Measurements from ENCODE around the gene CFAP298.

CFAP298 gene

DNA sequence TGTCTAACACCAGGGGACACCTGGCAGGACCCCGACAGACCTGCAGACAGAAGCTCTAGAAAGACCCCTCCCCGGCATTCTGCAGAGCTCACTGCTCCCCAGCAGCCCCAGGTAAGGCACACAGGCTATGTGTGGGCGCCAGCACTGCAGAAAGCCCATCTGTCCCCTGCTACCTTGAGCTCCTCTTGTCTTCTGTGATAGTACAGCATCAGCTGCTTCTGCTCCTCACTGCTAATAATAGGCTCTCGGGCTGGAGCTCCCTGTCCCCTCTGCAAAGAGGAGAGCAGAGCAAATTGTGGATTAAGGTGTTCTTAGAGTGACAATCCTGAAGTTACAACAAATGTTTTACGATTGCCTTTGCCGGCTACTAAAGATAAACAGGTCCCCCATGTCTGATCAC is 10.1 kb downstream of the CFAP298 start:
- no peak for ATAC-seq

DNA sequence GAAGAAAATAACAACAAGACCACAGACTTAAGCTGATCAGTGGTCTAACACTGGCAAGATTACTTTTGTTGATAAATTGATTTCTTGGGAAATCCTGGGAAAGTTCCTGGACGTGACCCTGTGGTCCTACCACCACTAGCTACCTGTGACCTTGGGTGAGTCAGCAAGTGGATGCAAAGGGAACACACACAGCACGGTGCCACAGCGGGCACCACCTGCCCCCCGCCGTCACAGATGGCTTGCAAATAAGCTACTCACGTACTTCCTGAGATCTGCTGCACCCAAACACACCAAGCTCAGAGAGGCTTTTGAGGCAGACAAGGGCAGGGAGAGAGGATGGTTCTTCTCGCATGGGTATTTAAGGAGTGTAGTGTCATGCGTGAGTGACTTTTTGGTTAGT is 12.7 kb downstream of the CFAP298 start:
- ATAC-seq = no peak

More for the DNA sequence above, 10.1 kb downstream of the CFAP298 start:
- TF ChIP-seq RARB (CRISPR knock-in tag; IDR thresholded peaks at IDR 0.05) = no peak
- no peak for TF ChIP-seq ZFP3 (CRISPR knock-in tag; IDR thresholded peaks at IDR 0.05)
- TF ChIP-seq PPARA (CRISPR knock-in tag; IDR thresholded peaks at IDR 0.05; ENCODE audit: borderline replicate concordance) = no peak
- no peak for TF ChIP-seq ZNF565 (CRISPR knock-in tag; conservative IDR thresholded peaks at IDR 0.05; ENCODE audit: low read depth)
- TF ChIP-seq TCF4 (CRISPR knock-in tag; IDR thresholded peaks at IDR 0.05; ENCODE audit: borderline replicate concordance) = no peak
- TF ChIP-seq ZFP30 (CRISPR knock-in tag; IDR thresholded peaks at IDR 0.05) = no peak
- TF ChIP-seq GLIS3 (CRISPR knock-in tag; IDR thresholded peaks at IDR 0.05) = no peak
- TF ChIP-seq, protein P1, sequence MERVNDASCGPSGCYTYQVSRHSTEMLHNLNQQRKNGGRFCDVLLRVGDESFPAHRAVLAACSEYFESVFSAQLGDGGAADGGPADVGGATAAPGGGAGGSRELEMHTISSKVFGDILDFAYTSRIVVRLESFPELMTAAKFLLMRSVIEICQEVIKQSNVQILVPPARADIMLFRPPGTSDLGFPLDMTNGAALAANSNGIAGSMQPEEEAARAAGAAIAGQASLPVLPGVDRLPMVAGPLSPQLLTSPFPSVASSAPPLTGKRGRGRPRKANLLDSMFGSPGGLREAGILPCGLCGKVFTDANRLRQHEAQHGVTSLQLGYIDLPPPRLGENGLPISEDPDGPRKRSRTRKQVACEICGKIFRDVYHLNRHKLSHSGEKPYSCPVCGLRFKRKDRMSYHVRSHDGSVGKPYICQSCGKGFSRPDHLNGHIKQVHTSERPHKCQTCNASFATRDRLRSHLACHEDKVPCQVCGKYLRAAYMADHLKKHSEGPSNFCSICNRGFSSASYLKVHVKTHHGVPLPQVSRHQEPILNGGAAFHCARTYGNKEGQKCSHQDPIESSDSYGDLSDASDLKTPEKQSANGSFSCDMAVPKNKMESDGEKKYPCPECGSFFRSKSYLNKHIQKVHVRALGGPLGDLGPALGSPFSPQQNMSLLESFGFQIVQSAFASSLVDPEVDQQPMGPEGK (CRISPR knock-in tag; IDR thresholded peaks at IDR 0.05; ENCODE audit: borderline replicate concordance) = no peak
- TF ChIP-seq, protein P2, sequence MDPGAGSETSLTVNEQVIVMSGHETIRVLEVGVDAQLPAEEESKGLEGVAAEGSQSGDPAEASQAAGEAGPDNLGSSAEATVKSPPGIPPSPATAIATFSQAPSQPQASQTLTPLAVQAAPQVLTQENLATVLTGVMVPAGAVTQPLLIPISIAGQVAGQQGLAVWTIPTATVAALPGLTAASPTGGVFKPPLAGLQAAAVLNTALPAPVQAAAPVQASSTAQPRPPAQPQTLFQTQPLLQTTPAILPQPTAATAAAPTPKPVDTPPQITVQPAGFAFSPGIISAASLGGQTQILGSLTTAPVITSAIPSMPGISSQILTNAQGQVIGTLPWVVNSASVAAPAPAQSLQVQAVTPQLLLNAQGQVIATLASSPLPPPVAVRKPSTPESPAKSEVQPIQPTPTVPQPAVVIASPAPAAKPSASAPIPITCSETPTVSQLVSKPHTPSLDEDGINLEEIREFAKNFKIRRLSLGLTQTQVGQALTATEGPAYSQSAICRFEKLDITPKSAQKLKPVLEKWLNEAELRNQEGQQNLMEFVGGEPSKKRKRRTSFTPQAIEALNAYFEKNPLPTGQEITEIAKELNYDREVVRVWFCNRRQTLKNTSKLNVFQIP (CRISPR knock-in tag; IDR thresholded peaks at IDR 0.05; ENCODE audit: borderline replicate concordance, low read depth) = no peak
- TF ChIP-seq OSR1 (CRISPR knock-in tag; IDR thresholded peaks at IDR 0.05) = no peak
- TF ChIP-seq, protein P3, sequence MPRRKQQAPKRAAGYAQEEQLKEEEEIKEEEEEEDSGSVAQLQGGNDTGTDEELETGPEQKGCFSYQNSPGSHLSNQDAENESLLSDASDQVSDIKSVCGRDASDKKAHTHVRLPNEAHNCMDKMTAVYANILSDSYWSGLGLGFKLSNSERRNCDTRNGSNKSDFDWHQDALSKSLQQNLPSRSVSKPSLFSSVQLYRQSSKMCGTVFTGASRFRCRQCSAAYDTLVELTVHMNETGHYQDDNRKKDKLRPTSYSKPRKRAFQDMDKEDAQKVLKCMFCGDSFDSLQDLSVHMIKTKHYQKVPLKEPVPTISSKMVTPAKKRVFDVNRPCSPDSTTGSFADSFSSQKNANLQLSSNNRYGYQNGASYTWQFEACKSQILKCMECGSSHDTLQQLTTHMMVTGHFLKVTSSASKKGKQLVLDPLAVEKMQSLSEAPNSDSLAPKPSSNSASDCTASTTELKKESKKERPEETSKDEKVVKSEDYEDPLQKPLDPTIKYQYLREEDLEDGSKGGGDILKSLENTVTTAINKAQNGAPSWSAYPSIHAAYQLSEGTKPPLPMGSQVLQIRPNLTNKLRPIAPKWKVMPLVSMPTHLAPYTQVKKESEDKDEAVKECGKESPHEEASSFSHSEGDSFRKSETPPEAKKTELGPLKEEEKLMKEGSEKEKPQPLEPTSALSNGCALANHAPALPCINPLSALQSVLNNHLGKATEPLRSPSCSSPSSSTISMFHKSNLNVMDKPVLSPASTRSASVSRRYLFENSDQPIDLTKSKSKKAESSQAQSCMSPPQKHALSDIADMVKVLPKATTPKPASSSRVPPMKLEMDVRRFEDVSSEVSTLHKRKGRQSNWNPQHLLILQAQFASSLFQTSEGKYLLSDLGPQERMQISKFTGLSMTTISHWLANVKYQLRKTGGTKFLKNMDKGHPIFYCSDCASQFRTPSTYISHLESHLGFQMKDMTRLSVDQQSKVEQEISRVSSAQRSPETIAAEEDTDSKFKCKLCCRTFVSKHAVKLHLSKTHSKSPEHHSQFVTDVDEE (CRISPR knock-in tag; IDR thresholded peaks at IDR 0.05) = no peak
- no peak for TF ChIP-seq ISL1 (CRISPR knock-in tag; IDR thresholded peaks at IDR 0.05)
- TF ChIP-seq ESRRG (CRISPR knock-in tag; IDR thresholded peaks at IDR 0.05) = no peak
- no peak for TF ChIP-seq ARNTL (CRISPR knock-in tag; IDR thresholded peaks at IDR 0.05; ENCODE audit: borderline replicate concordance, low read depth)

More for the DNA sequence above, 12.7 kb downstream of the CFAP298 start:
- TF ChIP-seq, protein P3 (CRISPR knock-in tag; IDR thresholded peaks at IDR 0.05) = no peak
- TF ChIP-seq OSR1 (CRISPR knock-in tag; IDR thresholded peaks at IDR 0.05) = no peak
- TF ChIP-seq, protein P2 (CRISPR knock-in tag; IDR thresholded peaks at IDR 0.05; ENCODE audit: borderline replicate concordance, low read depth) = no peak
- no peak for TF ChIP-seq CSDC2 (CRISPR knock-in tag; IDR thresholded peaks at IDR 0.05)
- no peak for TF ChIP-seq ZNF8 (CRISPR knock-in tag; IDR thresholded peaks at IDR 0.05)
- no peak for TF ChIP-seq ARNTL (CRISPR knock-in tag; IDR thresholded peaks at IDR 0.05; ENCODE audit: borderline replicate concordance, low read depth)
- TF ChIP-seq ZFP30 (CRISPR knock-in tag; IDR thresholded peaks at IDR 0.05) = no peak
- TF ChIP-seq, protein P1 (CRISPR knock-in tag; IDR thresholded peaks at IDR 0.05; ENCODE audit: borderline replicate concordance) = no peak
- TF ChIP-seq TOX (CRISPR knock-in tag; IDR thresholded peaks at IDR 0.05; ENCODE audit: borderline replicate concordance) = no peak
- no peak for TF ChIP-seq ESRRG (CRISPR knock-in tag; IDR thresholded peaks at IDR 0.05)
- no peak for TF ChIP-seq ZFP3 (CRISPR knock-in tag; IDR thresholded peaks at IDR 0.05)
- TF ChIP-seq BACH2 (CRISPR knock-in tag; IDR thresholded peaks at IDR 0.05; ENCODE audit: borderline replicate concordance) = no peak
- TF ChIP-seq ZNF70 (CRISPR knock-in tag; IDR thresholded peaks at IDR 0.05) = no peak

All from SK-N-SH treated with all-trans-retinoic acid at 6 μM for 48 hours (cell line).